Retina (tissue), 1 donor: ENCODE results near the gene SGIP1.

Experiments
- DNase-seq: peaks from one replicate; pipeline ENCODE4 v3.0.0-alpha.2; 2016

Gene SGIP1

GRCh38 chr1:66617362-66618184 lies 83.6 kb downstream of the SGIP1 start:
- no peak for DNase-seq

- no peak for DNase-seq
These were observed 84.4 kb downstream of the SGIP1 start for GRCh38 chr1:66618390-66618789.

- no peak for DNase-seq
These were observed 89.9 kb downstream of the SGIP1 start for GRCh38 chr1:66623812-66624211.

GRCh38 chr1:66624412-66625060 lies 90.6 kb downstream of the SGIP1 start:
- DNase-seq, result no peak

- DNase-seq, result no peak
These were observed 92.3 kb downstream of the SGIP1 start for GRCh38 chr1:66626261-66626660.

- no peak for DNase-seq
These were observed 95.0 kb downstream of the SGIP1 start for GRCh38 chr1:66628926-66629325.

GRCh38 chr1:66633159-66633558 lies 99.2 kb downstream of the SGIP1 start:
- DNase-seq, result peak; percentile 5

- no peak for DNase-seq
These were observed 103.2 kb downstream of the SGIP1 start for GRCh38 chr1:66637146-66637545.

GRCh38 chr1:66641891-66642473 lies 108.0 kb downstream of the SGIP1 start:
- no peak for DNase-seq

- no peak for DNase-seq
These were observed 109.0 kb downstream of the SGIP1 start for GRCh38 chr1:66642992-66643391.

GRCh38 chr1:66644331-66644730 lies 110.4 kb downstream of the SGIP1 start:
- no peak for DNase-seq

- no peak for DNase-seq
These were observed 115.1 kb downstream of the SGIP1 start for GRCh38 chr1:66648901-66649595.

GRCh38 chr1:66652556-66652955 lies 118.6 kb downstream of the SGIP1 start:
- no peak for DNase-seq

- DNase-seq, result no peak
These were observed 120.7 kb downstream of the SGIP1 start for GRCh38 chr1:66654643-66655042.

- DNase-seq, result no peak
These were observed 137.5 kb downstream of the SGIP1 start for GRCh38 chr1:66671455-66671854.

GRCh38 chr1:66676613-66677298 lies 142.8 kb downstream of the SGIP1 start:
- no peak for DNase-seq

- DNase-seq, result no peak
These were observed 144.2 kb downstream of the SGIP1 start for GRCh38 chr1:66678146-66678545.

GRCh38 chr1:66679140-66679539 lies 145.2 kb downstream of the SGIP1 start:
- DNase-seq, result no peak

- DNase-seq, result no peak
These were observed 147.7 kb downstream of the SGIP1 start for GRCh38 chr1:66681686-66682085.

- DNase-seq, result no peak
These were observed 148.2 kb downstream of the SGIP1 start for GRCh38 chr1:66682106-66682505.

GRCh38 chr1:66684353-66684752 lies 150.4 kb downstream of the SGIP1 start:
- no peak for DNase-seq

- no peak for DNase-seq
These were observed 151.3 kb downstream of the SGIP1 start for GRCh38 chr1:66685265-66685664.

- DNase-seq, result no peak
These were observed 151.7 kb downstream of the SGIP1 start for GRCh38 chr1:66685670-66686069.
